GM12874 (cell line): ENCODE measurements around the gene FCER1G.

Source experiments
- CTCF ChIP-seq: IDR thresholded peaks from 2 replicates; pipeline ENCODE4 v1.5.1; 2011; ENCODE audit warnings: low read depth, mild to moderate bottlenecking, control low read depth, low read length, moderate library complexity; ENCODE audit not compliant: insufficient read depth

FCER1G gene

DNA sequence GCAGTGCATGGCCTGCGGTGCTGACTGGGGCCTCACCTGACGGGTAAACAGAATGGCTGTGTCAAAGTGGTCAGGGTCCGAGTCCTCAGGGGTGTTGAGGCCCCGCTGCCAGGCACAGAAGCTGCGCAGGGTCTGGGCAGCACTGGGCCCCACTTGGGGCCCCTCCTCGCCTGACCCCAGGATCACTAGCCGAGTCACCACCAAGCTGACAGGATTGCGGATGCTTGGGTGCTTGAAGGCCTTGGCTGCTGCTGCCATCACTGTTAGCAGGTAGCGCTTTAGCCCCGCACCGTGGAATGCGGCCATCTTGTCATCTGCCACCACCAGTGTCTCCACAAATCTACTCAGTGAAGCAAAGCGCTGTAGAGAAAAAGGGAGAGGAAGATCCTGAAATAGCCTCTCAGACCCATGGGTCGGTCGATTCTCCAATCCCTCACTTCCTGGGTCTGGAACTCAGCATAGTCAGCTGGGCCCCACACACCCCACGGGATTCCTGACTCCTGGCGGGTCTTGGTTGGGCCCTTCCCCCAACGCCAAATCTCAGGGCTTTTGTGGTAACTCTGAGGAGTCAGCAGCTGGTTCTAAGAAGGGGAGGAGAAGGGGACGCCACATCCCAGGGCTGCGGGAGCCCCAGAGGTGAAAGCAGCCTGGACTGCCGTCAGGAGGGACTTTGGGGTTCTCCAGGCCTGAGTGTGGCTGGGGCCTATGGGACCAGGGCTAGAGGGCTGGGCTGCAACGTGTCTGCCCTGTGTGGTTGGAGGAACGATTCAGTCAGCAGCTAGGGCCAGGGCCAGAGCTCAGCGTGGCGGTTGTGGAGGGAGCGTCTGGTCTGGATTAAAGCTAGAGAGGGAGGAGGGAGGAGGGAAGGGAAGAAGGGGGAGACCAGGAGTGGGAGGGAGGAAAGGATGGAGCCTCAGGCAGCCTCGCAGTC, 18.3 kb upstream of the FCER1G start:
- no peak for TF ChIP-seq CTCF

GRCh38 chr1:161197560-161198193, 17.4 kb upstream of the FCER1G start:
- no peak for TF ChIP-seq CTCF

GRCh38 chr1:161198194-161198896, 16.8 kb upstream of the FCER1G start:
- no peak for TF ChIP-seq CTCF

GRCh38 chr1:161198897-161199431, 16.1 kb upstream of the FCER1G start, which contains the start of gene ADAMTS4:
Gene ADAMTS4, minus strand, starts transcription at chr1:161199054. Its CDS starts 427 bp downstream, at chr1:161198627.
- no peak for TF ChIP-seq CTCF

- no peak for TF ChIP-seq CTCF
Observed at GRCh38 chr1:161199506-161200139, 15.5 kb upstream of the FCER1G start.

DNA sequence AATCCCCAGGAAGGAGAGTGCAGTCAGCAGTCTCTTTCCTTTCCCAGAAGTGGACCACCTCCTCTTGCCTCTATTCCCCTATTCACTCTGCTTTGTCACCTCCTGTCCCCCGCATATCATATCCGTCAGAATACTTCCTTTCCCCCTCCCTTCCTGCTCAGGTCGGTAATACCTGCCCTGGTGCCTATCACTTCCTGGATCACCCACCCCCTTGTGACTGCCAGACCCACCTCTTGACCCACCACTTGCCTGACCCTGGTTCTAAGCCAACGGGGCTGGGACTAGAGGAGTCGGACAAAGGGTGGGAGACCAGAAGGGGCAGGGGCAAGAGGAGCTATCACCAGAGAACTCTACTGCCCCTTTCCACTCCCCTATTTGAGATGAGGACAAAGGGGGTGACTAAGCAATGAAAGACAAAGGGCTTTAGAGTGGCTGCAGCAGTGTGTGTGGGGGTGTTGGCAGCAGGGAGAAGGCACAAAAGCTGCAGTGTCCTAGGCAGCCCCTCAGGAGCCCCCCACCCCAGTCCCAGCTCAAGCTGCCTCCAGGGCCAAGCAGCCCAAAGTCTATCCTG, 14.6 kb upstream of the FCER1G start:
- TF ChIP-seq CTCF: no peak
